ENCODE results near the gene PPP2R2B.

PPP2R2B gene

DNA sequence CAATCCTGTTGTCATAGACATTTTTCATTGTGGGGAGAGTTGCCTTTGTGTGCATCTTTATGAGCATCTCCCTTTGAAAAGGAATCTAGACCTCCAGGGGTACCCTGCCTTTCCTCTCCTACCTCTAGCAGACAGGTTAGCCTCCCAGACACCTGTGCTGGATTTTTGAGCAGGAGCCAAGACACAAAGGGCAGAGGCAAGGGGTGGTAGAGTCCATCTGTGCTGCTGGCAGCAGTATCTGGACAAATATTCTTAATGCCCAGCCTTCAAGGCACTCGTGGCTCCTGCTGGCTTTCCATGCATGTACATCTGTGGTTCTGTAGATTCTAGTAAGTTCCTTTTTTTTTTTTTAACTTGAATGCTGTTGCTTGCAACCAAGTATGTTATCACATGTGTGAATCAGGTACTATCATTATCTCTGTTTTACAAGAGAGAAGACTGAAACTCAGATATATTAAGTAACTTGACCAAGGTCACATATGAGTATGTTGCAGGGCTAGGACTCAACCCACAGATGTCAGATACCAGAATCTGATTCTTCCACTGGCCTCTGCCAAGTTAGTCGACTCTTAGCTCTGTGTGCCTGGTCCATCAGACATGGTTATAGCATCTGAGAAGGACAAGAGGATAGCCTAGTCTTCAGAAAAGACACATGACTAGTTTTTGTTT is 329.6 kb downstream of the PPP2R2B start:
- no peak for DNase-seq (ENCODE audit: low read depth)

DNA sequence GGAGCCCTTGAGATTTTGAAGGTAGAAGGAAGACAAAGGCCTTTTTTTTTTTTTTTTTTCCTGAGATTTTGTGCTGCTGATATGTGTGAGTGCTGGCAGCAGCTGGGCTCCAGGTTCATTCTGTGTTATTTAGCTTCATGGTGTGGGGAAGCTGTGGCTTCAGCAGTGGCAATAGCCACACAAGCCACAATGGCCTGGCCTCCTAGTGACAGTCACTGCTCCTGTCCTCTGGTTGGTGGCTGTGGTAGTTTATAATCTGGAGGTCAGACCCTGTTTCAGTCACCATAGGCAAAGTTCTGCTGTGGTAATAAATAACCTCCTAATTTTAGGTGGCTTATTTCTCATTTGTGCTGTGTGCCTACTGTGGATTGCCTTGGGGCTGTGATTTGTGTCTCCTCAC is 334.3 kb downstream of the PPP2R2B start:
- DNase-seq (ENCODE audit: low read depth) = no peak

- peak; percentile 39 for DNase-seq (ENCODE audit: low read depth)
Observed at GRCh38 chr5:146541958-146542849, 336.4 kb downstream of the PPP2R2B start.

- DNase-seq (ENCODE audit: low read depth) = no peak
Observed at GRCh38 chr5:146540414-146540813, 338.1 kb downstream of the PPP2R2B start.

DNA sequence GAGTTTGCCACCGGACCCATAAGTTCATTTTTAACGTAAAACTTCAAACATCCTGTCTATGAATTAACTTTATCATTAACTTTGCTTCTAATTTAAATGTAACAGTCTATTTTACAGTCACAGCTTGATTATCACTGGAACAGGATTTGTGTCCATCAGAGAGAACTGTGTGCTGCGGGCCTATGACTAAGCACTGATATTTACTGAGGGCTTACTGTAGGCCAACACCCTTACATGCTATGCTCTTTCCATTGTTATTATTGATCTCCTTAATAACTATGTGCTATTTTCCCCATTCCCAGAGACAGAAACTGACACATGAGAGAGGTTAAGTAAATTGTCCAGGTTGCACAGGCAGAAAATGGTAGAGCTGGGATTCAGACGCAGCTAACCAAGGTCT is 338.6 kb downstream of the PPP2R2B start:
- DNase-seq (ENCODE audit: low read depth) = no peak

- no peak for DNase-seq (ENCODE audit: low read depth)
Observed at GRCh38 chr5:146538432-146538831, 340.1 kb downstream of the PPP2R2B start.

DNA sequence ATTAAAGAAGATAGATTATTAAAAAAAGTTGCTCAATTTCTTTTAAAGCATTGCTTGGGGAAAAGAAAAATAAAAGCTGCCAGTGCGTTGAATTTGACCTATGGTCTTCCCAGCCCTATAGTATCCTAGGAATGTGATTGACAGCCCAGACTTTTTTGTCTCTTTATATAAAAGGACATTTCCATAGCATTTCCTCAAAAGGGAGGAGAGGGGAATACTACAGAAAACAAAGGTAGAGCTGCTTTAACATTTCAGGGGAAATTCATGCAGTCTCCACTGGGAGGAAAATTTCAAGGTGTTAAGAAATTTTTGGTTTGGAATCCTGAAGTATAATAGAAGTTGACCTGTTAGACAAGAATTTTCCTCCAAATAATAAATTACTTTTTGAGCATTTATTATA is 344.7 kb downstream of the PPP2R2B start:
- DNase-seq (ENCODE audit: low read depth) = no peak

DNA sequence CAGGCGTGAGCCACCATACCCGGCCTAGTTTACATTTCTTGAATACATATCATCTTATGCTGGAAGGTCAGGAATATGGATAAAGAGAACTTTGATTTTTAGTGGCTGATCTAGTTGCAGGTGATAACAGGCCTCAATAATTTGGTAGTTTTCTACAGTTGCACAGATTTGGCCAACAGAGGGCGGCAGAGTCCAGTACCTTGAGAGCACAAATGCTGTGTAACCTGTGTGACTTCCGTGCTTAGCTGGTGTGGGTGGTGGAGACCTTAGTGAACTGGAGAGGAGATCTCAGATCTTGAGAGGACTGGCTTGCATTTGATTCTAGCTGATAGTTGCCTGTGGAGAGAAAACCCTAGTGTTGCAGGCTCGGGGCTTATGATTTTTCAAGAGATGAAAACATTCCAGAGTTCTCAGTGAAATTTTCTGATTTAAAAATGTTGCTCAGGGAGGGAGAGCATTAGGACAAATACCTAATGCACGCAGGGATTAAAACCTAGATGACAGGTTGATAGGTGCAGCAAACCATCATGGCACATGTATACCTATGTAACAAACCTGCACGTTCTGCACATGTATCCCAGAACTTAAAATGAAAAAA is 345.2 kb downstream of the PPP2R2B start:
- peak; percentile 58 for DNase-seq (ENCODE audit: low read depth)
